ENCODE data around the gene ADCY6. TPM values are rescaled to one million over a fixed set of nuclear protein-coding genes. Genes with fewer than 3 reads are reported as not detected.
A peak's percentile ranks its signal among the peaks of the same experiment; 100 is the strongest.

The ADCY6 gene
- total and polyA plus RNA-seq, 4 donors, result 39.9 to 90.2 (median 55.1) TPM

GRCh38 chr12:48816143-48816854 is 27.4 kb upstream of the ADCY6 start:
- Histone ChIP-seq H3K4me3 (ENCODE audit: low read depth, low read length) (peak overlapping the region; percentile 78), H3K36me3 (ENCODE audit: control insufficient read depth, insufficient read depth, low read length) (no peaks in the 10 kb centered on the region), H3K4me1 (ENCODE audit: control insufficient read depth, insufficient read depth, low read length) (peaks cover 63% of the 10 kb centered on the region), H3K27ac (ENCODE audit: low read depth, low read length) (peak overlapping the region; percentile 61), H3K9me3 (ENCODE audit: control insufficient read depth, insufficient read depth, low read length) (no peaks in the 10 kb centered on the region), H3K27me3 (ENCODE audit: control insufficient read depth, insufficient read depth, low read length) (peaks cover 2% of the 10 kb centered on the region)
- peak in 2 of 6 donors; percentile 29 to 45 for DNase-seq (ENCODE audit: low read depth in 4 of 6, low spot score in 6 of 6)
- WGBS (ENCODE audit: insufficient coverage), result 44% methylated on average over 3 of the region's 3 CpGs

DNA sequence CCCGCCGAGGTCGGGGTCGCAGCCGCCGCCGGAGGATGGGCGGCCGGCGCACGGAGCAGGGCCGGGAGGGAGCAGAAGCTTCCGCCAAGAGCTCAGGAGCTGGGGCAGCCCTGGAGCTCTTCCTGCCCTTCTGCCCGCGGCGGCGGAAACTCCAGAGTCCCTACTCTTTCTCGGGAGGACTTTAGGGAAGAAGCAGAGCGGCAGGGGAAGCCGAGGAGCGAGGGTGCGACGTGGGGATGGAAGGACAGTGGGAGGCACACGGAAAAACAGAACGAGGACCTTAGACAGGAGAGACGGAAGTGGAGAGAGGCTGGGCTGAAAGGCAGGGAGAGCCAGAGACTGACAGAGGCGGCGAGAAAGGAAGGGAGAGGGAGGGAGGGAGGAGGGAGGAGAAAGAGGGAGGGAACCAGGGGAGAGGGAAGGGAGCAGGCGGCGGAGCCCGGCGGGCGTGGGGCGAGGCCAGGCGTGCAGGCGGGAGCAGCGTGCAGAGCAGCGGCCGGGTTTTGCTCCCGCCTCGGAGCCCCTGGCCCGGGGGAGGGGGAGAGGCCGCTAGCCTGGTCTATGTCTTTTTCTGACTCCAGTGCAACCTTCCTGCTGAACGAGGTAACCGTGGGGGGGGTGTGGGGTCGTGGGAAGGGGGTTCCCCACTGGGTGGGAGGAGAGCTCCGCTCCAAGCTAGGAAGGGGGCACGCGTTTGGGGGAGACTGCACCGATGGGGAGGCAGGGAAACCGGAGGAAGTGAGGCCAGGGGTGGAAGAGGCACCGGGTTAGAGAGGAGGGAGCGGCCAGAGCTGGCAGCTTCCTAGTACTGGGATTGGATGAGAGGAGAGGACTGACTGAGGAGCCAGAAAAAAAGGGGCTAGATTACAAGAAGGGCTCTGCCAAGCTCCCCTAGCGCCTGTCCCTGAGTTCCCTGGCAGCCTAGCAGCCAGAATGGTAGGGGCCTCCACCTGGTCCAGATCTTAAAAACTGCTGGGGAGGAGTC is 26.5 kb upstream of the ADCY6 start:
- no peaks in the 10 kb centered on the region for H3K36me3 ChIP-seq (ENCODE audit: control insufficient read depth, insufficient read depth, low read length)
- H3K27ac ChIP-seq (ENCODE audit: low read depth, low read length), result peak overlapping the region; percentile 97
- H3K4me3 ChIP-seq (ENCODE audit: low read depth, low read length), result peak overlapping the region; percentile 78
- DNase-seq (ENCODE audit: low read depth in 4 of 6, low spot score in 6 of 6), result peak in 5 of 6 donors; percentile 59 to 96 (median 71)
- WGBS (ENCODE audit: insufficient coverage), result 0% methylated on average over 51 of the region's 54 CpGs
- H3K4me1 ChIP-seq (ENCODE audit: control insufficient read depth, insufficient read depth, low read length), result peaks cover 58% of the 10 kb centered on the region
- H3K9me3 ChIP-seq (ENCODE audit: control insufficient read depth, insufficient read depth, low read length), result no peaks in the 10 kb centered on the region
- peaks cover 2% of the 10 kb centered on the region for H3K27me3 ChIP-seq (ENCODE audit: control insufficient read depth, insufficient read depth, low read length)

DNA sequence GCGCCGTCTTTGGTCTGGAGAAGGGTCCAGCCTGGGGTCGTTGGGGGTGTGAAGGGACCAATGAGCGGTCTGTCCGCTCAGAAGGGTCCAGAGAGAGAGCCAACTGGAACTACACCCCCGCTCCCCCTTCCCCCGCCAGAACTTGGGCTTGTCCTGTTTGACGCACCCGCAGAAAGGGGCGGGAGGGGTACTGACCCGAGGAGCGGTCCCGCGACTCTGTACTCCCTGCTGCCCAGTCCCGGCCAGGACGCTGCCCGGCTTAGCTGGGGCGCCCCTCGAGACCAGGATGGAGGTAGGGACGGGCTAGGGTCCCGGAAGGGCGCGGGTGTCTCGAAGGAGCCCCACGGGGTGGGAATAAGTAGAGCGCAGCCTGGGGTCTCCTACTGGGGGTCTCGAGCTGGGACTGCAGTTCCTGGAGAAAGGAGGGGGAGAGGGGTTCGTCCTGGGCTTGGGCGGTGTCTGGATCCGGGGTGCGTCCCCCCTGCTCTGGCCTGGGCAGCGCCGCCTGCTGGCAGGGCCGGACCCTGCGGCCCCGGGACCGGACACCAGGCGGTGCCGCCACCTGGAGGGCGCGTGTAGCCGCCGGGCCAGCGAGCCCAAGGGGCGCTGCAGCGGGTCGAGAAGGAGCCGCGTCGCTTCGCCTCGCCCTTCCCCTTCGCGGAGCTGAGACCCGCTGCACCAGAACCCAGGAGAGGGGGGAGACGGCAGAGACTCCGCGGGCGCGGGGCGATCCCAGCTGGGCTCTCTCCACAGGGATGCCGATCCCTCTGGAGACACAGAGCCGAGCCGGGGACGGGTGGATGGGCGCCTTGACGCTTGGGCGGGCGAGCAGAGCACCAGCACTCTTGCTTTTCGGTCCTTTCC is 25.6 kb upstream of the ADCY6 start:
- peak overlapping the region; percentile 97 for H3K27ac ChIP-seq (ENCODE audit: low read depth, low read length)

GRCh38 chr12:48813465-48814261 is 24.8 kb upstream of the ADCY6 start:
- Histone ChIP-seq H3K27me3 (ENCODE audit: control insufficient read depth, insufficient read depth, low read length) (peaks cover 2% of the 10 kb centered on the region), H3K9me3 (ENCODE audit: control insufficient read depth, insufficient read depth, low read length) (no peaks in the 10 kb centered on the region), H3K4me3 (ENCODE audit: low read depth, low read length) (peak overlapping the region; percentile 78), H3K27ac (ENCODE audit: low read depth, low read length) (peak overlapping the region; percentile 71), H3K4me1 (ENCODE audit: control insufficient read depth, insufficient read depth, low read length) (peaks cover 41% of the 10 kb centered on the region), H3K36me3 (ENCODE audit: control insufficient read depth, insufficient read depth, low read length) (no peaks in the 10 kb centered on the region)
- WGBS (ENCODE audit: insufficient coverage), result 2% methylated on average over 8 of the region's 18 CpGs
- DNase-seq (ENCODE audit: low read depth in 4 of 6, low spot score in 6 of 6), result peak in 1 of 6 donors; percentile 25

More for the DNA sequence above, 25.6 kb upstream of the ADCY6 start:
- WGBS (ENCODE audit: insufficient coverage), result under 1% methylated on average over 65 of the region's 70 CpGs
- Histone ChIP-seq H3K36me3 (ENCODE audit: control insufficient read depth, insufficient read depth, low read length) (no peaks in the 10 kb centered on the region), H3K27me3 (ENCODE audit: control insufficient read depth, insufficient read depth, low read length) (peaks cover 2% of the 10 kb centered on the region), H3K4me1 (ENCODE audit: control insufficient read depth, insufficient read depth, low read length) (peaks cover 49% of the 10 kb centered on the region), H3K4me3 (ENCODE audit: low read depth, low read length) (peak overlapping the region; percentile 78), H3K9me3 (ENCODE audit: control insufficient read depth, insufficient read depth, low read length) (no peaks in the 10 kb centered on the region)
- DNase-seq (ENCODE audit: low read depth in 4 of 6, low spot score in 6 of 6), result peak in 2 of 6 donors; percentile 66 to 82

GRCh38 chr12:48812389-48812788 is 23.5 kb upstream of the ADCY6 start:
- 81% methylated on average over 2 of the region's 2 CpGs for WGBS (ENCODE audit: insufficient coverage)
- no peaks in the 10 kb centered on the region for H3K27me3 ChIP-seq (ENCODE audit: control insufficient read depth, insufficient read depth, low read length)
- no peaks in the 10 kb centered on the region for H3K9me3 ChIP-seq (ENCODE audit: control insufficient read depth, insufficient read depth, low read length)
- H3K27ac ChIP-seq (ENCODE audit: low read depth, low read length), result no peak overlapping the region
- DNase-seq (ENCODE audit: low read depth in 4 of 6, low spot score in 6 of 6), result no peak
- peaks cover 33% of the 10 kb centered on the region for H3K4me1 ChIP-seq (ENCODE audit: control insufficient read depth, insufficient read depth, low read length)
- no peak overlapping the region for H3K4me3 ChIP-seq (ENCODE audit: low read depth, low read length)
- no peaks in the 10 kb centered on the region for H3K36me3 ChIP-seq (ENCODE audit: control insufficient read depth, insufficient read depth, low read length)

GRCh38 chr12:48811437-48812090 is 22.7 kb upstream of the ADCY6 start:
- no peak overlapping the region for H3K4me3 ChIP-seq (ENCODE audit: low read depth, low read length)
- DNase-seq (ENCODE audit: low read depth in 4 of 6, low spot score in 6 of 6), result no peak
- WGBS (ENCODE audit: insufficient coverage), result 50% methylated on average over 1 of the region's 5 CpGs
- peaks cover 26% of the 10 kb centered on the region for H3K4me1 ChIP-seq (ENCODE audit: control insufficient read depth, insufficient read depth, low read length)
- no peak overlapping the region for H3K27ac ChIP-seq (ENCODE audit: low read depth, low read length)
- no peaks in the 10 kb centered on the region for H3K9me3 ChIP-seq (ENCODE audit: control insufficient read depth, insufficient read depth, low read length)
- no peaks in the 10 kb centered on the region for H3K27me3 ChIP-seq (ENCODE audit: control insufficient read depth, insufficient read depth, low read length)
- H3K36me3 ChIP-seq (ENCODE audit: control insufficient read depth, insufficient read depth, low read length), result no peaks in the 10 kb centered on the region

- peaks cover 20% of the 10 kb centered on the region for H3K4me1 ChIP-seq (ENCODE audit: control insufficient read depth, insufficient read depth, low read length)
- no peaks in the 10 kb centered on the region for H3K27me3 ChIP-seq (ENCODE audit: control insufficient read depth, insufficient read depth, low read length)
- H3K4me3 ChIP-seq (ENCODE audit: low read depth, low read length), result no peak overlapping the region
- 86% methylated on average over 1 of the region's 5 CpGs for WGBS (ENCODE audit: insufficient coverage)
- H3K9me3 ChIP-seq (ENCODE audit: control insufficient read depth, insufficient read depth, low read length), result no peaks in the 10 kb centered on the region
- no peak for DNase-seq (ENCODE audit: low read depth in 4 of 6, low spot score in 6 of 6)
- H3K36me3 ChIP-seq (ENCODE audit: control insufficient read depth, insufficient read depth, low read length), result no peaks in the 10 kb centered on the region
- H3K27ac ChIP-seq (ENCODE audit: low read depth, low read length), result peak overlapping the region; percentile 33
These were observed 22.1 kb upstream of the ADCY6 start for GRCh38 chr12:48810903-48811431.

DNA sequence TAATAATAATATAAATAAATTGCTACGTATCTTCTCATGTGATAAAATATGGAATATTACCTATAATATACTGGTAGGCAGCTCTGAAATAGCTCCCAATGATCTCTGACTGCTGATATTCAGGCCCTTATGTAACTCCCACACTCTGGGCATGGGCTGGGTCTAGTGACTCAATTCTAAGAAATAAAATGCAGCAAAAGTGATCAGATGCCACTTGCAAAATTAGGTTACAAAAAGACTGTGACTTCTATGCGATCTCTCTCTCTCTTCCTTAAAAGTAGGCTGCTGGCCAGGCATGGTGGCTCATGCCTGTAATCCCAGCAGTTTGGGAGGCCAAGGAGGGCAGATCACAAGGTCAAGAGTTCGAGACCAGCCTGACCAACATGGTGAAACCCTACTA is 19.1 kb upstream of the ADCY6 start:
- no peak overlapping the region for H3K4me3 ChIP-seq (ENCODE audit: low read depth, low read length)
- no peaks in the 10 kb centered on the region for H3K4me1 ChIP-seq (ENCODE audit: control insufficient read depth, insufficient read depth, low read length)
- H3K27me3 ChIP-seq (ENCODE audit: control insufficient read depth, insufficient read depth, low read length), result no peaks in the 10 kb centered on the region
- H3K27ac ChIP-seq (ENCODE audit: low read depth, low read length), result no peak overlapping the region
- H3K9me3 ChIP-seq (ENCODE audit: control insufficient read depth, insufficient read depth, low read length), result no peaks in the 10 kb centered on the region
- no peaks in the 10 kb centered on the region for H3K36me3 ChIP-seq (ENCODE audit: control insufficient read depth, insufficient read depth, low read length)
- DNase-seq (ENCODE audit: low read depth in 4 of 6, low spot score in 6 of 6), result no peak
- 100% methylated on average over 1 of the region's 3 CpGs for WGBS (ENCODE audit: insufficient coverage)

Data from spinal cord (tissue), 10 donors.